ENCODE measurements around the gene STXBP5.

The STXBP5 gene

DNA sequence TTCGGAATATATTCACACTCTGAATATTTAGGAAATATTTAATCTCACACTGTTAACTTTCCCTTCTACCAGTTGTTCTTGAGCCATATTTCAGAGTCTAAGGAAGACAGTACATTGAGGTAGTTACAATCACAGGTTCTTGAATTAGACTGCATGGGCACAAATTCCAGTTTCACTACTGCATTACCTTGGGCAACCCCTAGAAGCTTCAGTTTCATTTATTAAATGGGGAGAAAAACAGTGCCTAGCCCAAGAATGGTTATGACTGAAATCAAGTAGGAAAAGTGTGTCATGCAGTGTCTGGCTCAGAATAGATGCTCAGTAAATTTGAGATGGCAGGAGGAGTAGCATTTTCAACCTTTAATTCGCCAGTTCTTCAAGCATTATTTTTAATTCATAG, 179.8 kb downstream of the STXBP5 start:
- Histone ChIP-seq H3K27me3 (ENCODE audit: control insufficient read depth in 1 of 2, insufficient read depth in 1 of 2, low read length in 2 of 2) (no peaks in the 10 kb centered on the region), H3K4me3 (ENCODE audit: insufficient read depth in 1 of 2, low read depth in 1 of 2, low read length in 2 of 2) (no peak overlapping the region), H2BK15ac (ENCODE audit: low read depth, poor library complexity, severe bottlenecking) (no peak overlapping the region), H3K4ac (ENCODE audit: low read depth in 1 of 2, low read length in 2 of 2) (no peak overlapping the region), H4K8ac (ENCODE audit: low read length) (no peak overlapping the region), H3K9ac (ENCODE audit: low read length) (no peak overlapping the region), H3K4me2 (ENCODE audit: low read length, poor library complexity, severe bottlenecking) (no peak overlapping the region), H3K18ac (ENCODE audit: low read depth in 1 of 2, low read length in 2 of 2) (no peak overlapping the region), H3K36me3 (ENCODE audit: control insufficient read depth in 1 of 2, insufficient read depth in 2 of 2, low read depth in 1 of 2, low read length in 2 of 2) (peaks cover 0 to 76% of the 10 kb centered on the region in 2 experiments), H3K79me1 (replicated peaks; ENCODE audit: low read length, poor library complexity, severe bottlenecking) (peaks cover 3% of the 10 kb centered on the region), H3K23ac (ENCODE audit: low read length in 2 of 2) (no peak overlapping the region), H2AK5ac (ENCODE audit: low read length, severe bottlenecking) (no peak overlapping the region), H3K9me3 (ENCODE audit: control insufficient read depth, low read length) (peaks cover 2% of the 10 kb centered on the region), H3K27ac (ENCODE audit: low read length, poor library complexity, severe bottlenecking) (no peak overlapping the region), H4K91ac (ENCODE audit: low read length) (no peak overlapping the region), H2BK12ac (ENCODE audit: low read length in 2 of 2) (no peak overlapping the region), H3K4me1 (ENCODE audit: control insufficient read depth, insufficient read depth, low read depth, low read length) (peaks cover 1% of the 10 kb centered on the region), H2BK120ac (ENCODE audit: low read depth, low read length) (no peak overlapping the region), H2BK5ac (ENCODE audit: low read depth, low read length, poor library complexity, severe bottlenecking) (no peak overlapping the region), H2AFZ (ENCODE audit: low read depth, low read length) (no peak overlapping the region), H3K14ac (ENCODE audit: low read length in 2 of 2) (no peak overlapping the region)
- DNase-seq = no peak
- WGBS = no CpG with 5 or more reads among the region's 2 CpGs

DNA sequence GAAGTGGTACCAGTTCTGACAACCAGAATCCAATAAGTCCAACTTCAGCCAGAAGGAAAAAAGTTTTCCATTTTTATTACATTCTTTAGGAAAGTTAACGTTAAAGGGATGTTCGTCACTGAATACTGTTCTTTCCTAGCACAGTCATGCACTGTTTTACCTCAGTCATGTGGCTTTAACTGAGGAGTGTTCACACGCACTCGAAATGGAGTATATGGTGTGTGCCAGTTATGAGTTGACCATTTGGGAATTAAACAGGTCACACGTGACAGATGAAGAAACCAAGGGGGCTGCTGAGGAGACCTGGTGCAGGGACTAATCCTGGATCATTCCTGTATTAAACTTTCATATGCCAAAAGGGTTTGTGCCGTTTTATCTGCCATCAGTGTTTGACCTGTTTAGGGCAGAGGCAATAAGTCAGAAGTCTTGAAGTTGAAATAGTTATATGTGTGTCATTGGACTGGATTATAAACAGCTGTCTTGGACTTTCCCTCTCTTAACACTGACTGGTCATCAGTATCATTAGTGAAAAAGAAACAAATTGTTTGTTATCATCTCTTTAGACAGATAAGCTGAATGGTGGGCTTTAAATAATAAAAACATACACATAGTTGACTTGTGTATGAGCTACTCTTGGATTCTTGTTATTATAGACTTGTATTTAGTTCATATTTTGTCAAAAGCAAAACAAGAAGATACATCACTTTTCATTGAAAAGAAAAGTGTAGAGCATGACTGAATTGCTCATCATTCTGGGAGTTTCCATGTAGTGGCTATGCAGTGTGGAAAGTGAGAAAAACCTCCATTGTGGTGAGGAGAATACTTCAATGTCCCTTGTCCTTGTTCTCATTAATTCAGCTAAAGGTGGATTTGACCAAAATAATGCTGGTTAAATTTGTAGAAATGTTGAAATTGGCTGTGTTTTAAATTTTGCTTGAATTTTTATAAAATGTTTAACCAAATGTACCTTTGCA, 180.8 kb downstream of the STXBP5 start:
- Histone ChIP-seq H3K9ac (ENCODE audit: low read length) (no peak overlapping the region), H3K4me1 (ENCODE audit: control insufficient read depth, insufficient read depth, low read depth, low read length) (peaks cover 1% of the 10 kb centered on the region), H3K27ac (ENCODE audit: low read length, poor library complexity, severe bottlenecking) (no peak overlapping the region), H2BK120ac (ENCODE audit: low read depth, low read length) (no peak overlapping the region), H3K4me2 (ENCODE audit: low read length, poor library complexity, severe bottlenecking) (no peak overlapping the region), H3K14ac (ENCODE audit: low read length in 2 of 2) (no peak overlapping the region), H2BK5ac (ENCODE audit: low read depth, low read length, poor library complexity, severe bottlenecking) (no peak overlapping the region), H3K18ac (ENCODE audit: low read depth in 1 of 2, low read length in 2 of 2) (no peak overlapping the region), H2BK15ac (ENCODE audit: low read depth, poor library complexity, severe bottlenecking) (no peak overlapping the region), H3K79me1 (replicated peaks; ENCODE audit: low read length, poor library complexity, severe bottlenecking) (peaks cover 3% of the 10 kb centered on the region), H4K8ac (ENCODE audit: low read length) (no peak overlapping the region), H3K36me3 (ENCODE audit: control insufficient read depth in 1 of 2, insufficient read depth in 2 of 2, low read depth in 1 of 2, low read length in 2 of 2) (peaks cover 0 to 70% of the 10 kb centered on the region in 2 experiments), H3K9me3 (ENCODE audit: control insufficient read depth, low read length) (no peaks in the 10 kb centered on the region), H4K91ac (ENCODE audit: low read length) (no peak overlapping the region), H2AFZ (ENCODE audit: low read depth, low read length) (no peak overlapping the region), H2BK12ac (ENCODE audit: low read length in 2 of 2) (no peak overlapping the region), H3K23ac (ENCODE audit: low read length in 2 of 2) (no peak overlapping the region), H3K4me3 (ENCODE audit: insufficient read depth in 1 of 2, low read depth in 1 of 2, low read length in 2 of 2) (no peak overlapping the region), H3K27me3 (ENCODE audit: control insufficient read depth in 1 of 2, insufficient read depth in 1 of 2, low read length in 2 of 2) (no peaks in the 10 kb centered on the region), H3K4ac (ENCODE audit: low read depth in 1 of 2, low read length in 2 of 2) (no peak overlapping the region), H2AK5ac (ENCODE audit: low read length, severe bottlenecking) (no peak overlapping the region)
- DNase-seq = peak; percentile 5
- 91% methylated on average over 6 of the region's 6 CpGs for WGBS

GRCh38 chr6:147389463-147389862, 185.2 kb downstream of the STXBP5 start:
- WGBS = 100% methylated on average over 1 of the region's 1 CpG
- Histone ChIP-seq H3K36me3 (ENCODE audit: control insufficient read depth in 1 of 2, insufficient read depth in 2 of 2, low read depth in 1 of 2, low read length in 2 of 2) (peaks cover 0 to 35% of the 10 kb centered on the region in 2 experiments), H3K18ac (ENCODE audit: low read depth in 1 of 2, low read length in 2 of 2) (no peak overlapping the region), H3K27me3 (ENCODE audit: control insufficient read depth in 1 of 2, insufficient read depth in 1 of 2, low read length in 2 of 2) (no peaks in the 10 kb centered on the region), H3K23ac (ENCODE audit: low read length in 2 of 2) (no peak overlapping the region), H4K91ac (ENCODE audit: low read length) (no peak overlapping the region), H2BK5ac (ENCODE audit: low read depth, low read length, poor library complexity, severe bottlenecking) (no peak overlapping the region), H3K4me3 (ENCODE audit: insufficient read depth in 1 of 2, low read depth in 1 of 2, low read length in 2 of 2) (no peak overlapping the region), H2BK120ac (ENCODE audit: low read depth, low read length) (no peak overlapping the region), H3K9ac (ENCODE audit: low read length) (no peak overlapping the region), H3K27ac (ENCODE audit: low read length, poor library complexity, severe bottlenecking) (no peak overlapping the region), H3K14ac (ENCODE audit: low read length in 2 of 2) (no peak overlapping the region), H2AK5ac (ENCODE audit: low read length, severe bottlenecking) (no peak overlapping the region), H3K9me3 (ENCODE audit: control insufficient read depth, low read length) (no peaks in the 10 kb centered on the region), H3K79me1 (replicated peaks; ENCODE audit: low read length, poor library complexity, severe bottlenecking) (no peaks in the 10 kb centered on the region), H2BK12ac (ENCODE audit: low read length in 2 of 2) (no peak overlapping the region), H2AFZ (ENCODE audit: low read depth, low read length) (no peak overlapping the region), H3K4me2 (ENCODE audit: low read length, poor library complexity, severe bottlenecking) (no peak overlapping the region), H4K8ac (ENCODE audit: low read length) (no peak overlapping the region), H3K4ac (ENCODE audit: low read depth in 1 of 2, low read length in 2 of 2) (no peak overlapping the region), H3K4me1 (ENCODE audit: control insufficient read depth, insufficient read depth, low read depth, low read length) (no peaks in the 10 kb centered on the region), H2BK15ac (ENCODE audit: low read depth, poor library complexity, severe bottlenecking) (no peak overlapping the region)
- no peak for DNase-seq

DNA sequence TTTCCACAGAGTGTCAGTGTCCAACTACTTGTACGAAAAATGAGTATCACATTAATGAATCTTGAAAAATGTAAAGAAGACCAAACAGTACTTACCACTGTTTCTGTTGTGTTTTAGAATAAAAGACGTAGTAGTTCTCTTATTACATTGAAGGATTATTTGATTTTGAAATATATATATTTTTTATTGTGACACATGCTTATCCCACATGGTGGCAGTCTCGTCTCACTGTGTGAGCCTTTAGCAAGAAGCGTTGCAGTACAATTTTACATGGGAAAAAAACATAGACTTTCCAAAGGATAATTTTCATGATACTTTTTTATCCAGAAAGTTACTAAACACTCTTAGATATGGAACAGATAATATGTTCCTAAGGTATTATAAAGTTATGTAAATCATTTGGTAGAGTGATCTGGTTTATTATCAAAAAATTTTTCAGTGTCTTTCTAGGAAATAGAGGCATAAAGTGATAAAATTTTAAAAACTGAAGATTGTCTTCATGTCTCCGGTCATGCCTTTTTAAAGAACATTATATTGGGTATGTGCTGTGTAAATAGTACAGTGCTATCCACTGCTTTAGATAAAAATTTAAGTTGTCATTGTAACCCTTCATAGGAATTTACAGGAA, 186.8 kb downstream of the STXBP5 start:
- no peak overlapping the region for H3K23ac ChIP-seq (ENCODE audit: low read length in 2 of 2)
- no peak overlapping the region for H2BK15ac ChIP-seq (ENCODE audit: low read depth, poor library complexity, severe bottlenecking)
- H4K8ac ChIP-seq (ENCODE audit: low read length) = no peak overlapping the region
- peak; percentile 39 for DNase-seq
- H3K14ac ChIP-seq (ENCODE audit: low read length in 2 of 2) = no peak overlapping the region
- no peaks in the 10 kb centered on the region for H3K9me3 ChIP-seq (ENCODE audit: control insufficient read depth, low read length)
- no peak overlapping the region for H2AK5ac ChIP-seq (ENCODE audit: low read length, severe bottlenecking)
- no peak overlapping the region for H3K18ac ChIP-seq (ENCODE audit: low read depth in 1 of 2, low read length in 2 of 2)
- no peaks in the 10 kb centered on the region for H3K4me1 ChIP-seq (ENCODE audit: control insufficient read depth, insufficient read depth, low read depth, low read length)
- H3K4ac ChIP-seq (ENCODE audit: low read depth in 1 of 2, low read length in 2 of 2) = no peak overlapping the region
- no peak overlapping the region for H2BK12ac ChIP-seq (ENCODE audit: low read length in 2 of 2)
- H3K36me3 ChIP-seq (ENCODE audit: control insufficient read depth in 1 of 2, insufficient read depth in 2 of 2, low read depth in 1 of 2, low read length in 2 of 2) = peaks cover 0 to 20% of the 10 kb centered on the region in 2 experiments
- H2AFZ ChIP-seq (ENCODE audit: low read depth, low read length) = no peak overlapping the region
- H3K27me3 ChIP-seq (ENCODE audit: control insufficient read depth in 1 of 2, insufficient read depth in 1 of 2, low read length in 2 of 2) = no peaks in the 10 kb centered on the region
- H3K9ac ChIP-seq (ENCODE audit: low read length) = no peak overlapping the region
- no peak overlapping the region for H2BK5ac ChIP-seq (ENCODE audit: low read depth, low read length, poor library complexity, severe bottlenecking)
- WGBS = 93% methylated on average over 2 of the region's 5 CpGs
- H3K4me3 ChIP-seq (ENCODE audit: insufficient read depth in 1 of 2, low read depth in 1 of 2, low read length in 2 of 2) = no peak overlapping the region
- H3K79me1 ChIP-seq (replicated peaks; ENCODE audit: low read length, poor library complexity, severe bottlenecking) = no peaks in the 10 kb centered on the region
- no peak overlapping the region for H3K27ac ChIP-seq (ENCODE audit: low read length, poor library complexity, severe bottlenecking)
- H3K4me2 ChIP-seq (ENCODE audit: low read length, poor library complexity, severe bottlenecking) = no peak overlapping the region
- no peak overlapping the region for H4K91ac ChIP-seq (ENCODE audit: low read length)
- H2BK120ac ChIP-seq (ENCODE audit: low read depth, low read length) = no peak overlapping the region
